ENCODE measurements around the gene KCNJ6.
A peak's percentile ranks its signal among the peaks of the same experiment; 100 is the strongest.

KCNJ6 gene

GRCh38 chr21:37916310-37917051, at the start of gene KCNJ6:
Gene KCNJ6, minus strand, starts transcription at chr21:37916457. Its CDS starts 75,775 bp downstream, at chr21:37840682.
- Histone ChIP-seq H3K27me3 (ENCODE audit: control insufficient read depth, insufficient read depth, low read length) (peaks cover 9% of the 10 kb centered on the region; the same call in 1 of the 2 replicates), H3K27ac (ENCODE audit: low read length) (no peak within 1 kb of the TSS), H3K4me3 (ENCODE audit: low read length) (peak within 1 kb of the TSS; percentile 41), H3K4me1 (ENCODE audit: control insufficient read depth, insufficient read depth, low read length) (peaks cover 4% of the 10 kb centered on the region; the same call in 1 of the 2 replicates), H3K36me3 (ENCODE audit: control insufficient read depth, insufficient read depth, low read length) (no peaks in the 10 kb centered on the region), H3K9me3 (ENCODE audit: control insufficient read depth, insufficient read depth, low read length) (no peaks in the 10 kb centered on the region)
- no peak for DNase-seq (ENCODE audit: low read depth, low spot score)
- WGBS (ENCODE audit: insufficient coverage, insufficient read length), result no CpG with 5 or more reads among the region's 56 CpGs

- no peaks in the 10 kb centered on the region for H3K27me3 ChIP-seq (ENCODE audit: control insufficient read depth, insufficient read depth, low read length)
- 0 out of 2 replicates have a peak, but pooled peaks cover 1% of the 10 kb centered on the region for H3K4me1 ChIP-seq (ENCODE audit: control insufficient read depth, insufficient read depth, low read length)
- DNase-seq (ENCODE audit: low read depth, low spot score), result no peak
- H3K27ac ChIP-seq (ENCODE audit: low read length), result no peak overlapping the region
- no peak overlapping the region for H3K4me3 ChIP-seq (ENCODE audit: low read length)
- H3K9me3 ChIP-seq (ENCODE audit: control insufficient read depth, insufficient read depth, low read length), result no peaks in the 10 kb centered on the region
- no peaks in the 10 kb centered on the region for H3K36me3 ChIP-seq (ENCODE audit: control insufficient read depth, insufficient read depth, low read length)
- no CpG with 5 or more reads among the region's 11 CpGs for WGBS (ENCODE audit: insufficient coverage, insufficient read length)
Observed at GRCh38 chr21:37965088-37965805, 49.0 kb upstream of the KCNJ6 start.

- DNase-seq (ENCODE audit: low read depth, low spot score), result no peak
- Histone ChIP-seq H3K27ac (ENCODE audit: low read length) (no peak overlapping the region), H3K27me3 (ENCODE audit: control insufficient read depth, insufficient read depth, low read length) (no peaks in the 10 kb centered on the region), H3K9me3 (ENCODE audit: control insufficient read depth, insufficient read depth, low read length) (no peaks in the 10 kb centered on the region), H3K4me1 (ENCODE audit: control insufficient read depth, insufficient read depth, low read length) (no peaks in the 10 kb centered on the region), H3K36me3 (ENCODE audit: control insufficient read depth, insufficient read depth, low read length) (no peaks in the 10 kb centered on the region), H3K4me3 (ENCODE audit: low read length) (no peak overlapping the region)
- WGBS (ENCODE audit: insufficient coverage, insufficient read length), result no CpG with 5 or more reads among the region's 3 CpGs
Observed at GRCh38 chr21:37958537-37958936, 42.3 kb upstream of the KCNJ6 start.

GRCh38 chr21:37956772-37957171, 40.5 kb upstream of the KCNJ6 start:
- Histone ChIP-seq H3K4me1 (ENCODE audit: control insufficient read depth, insufficient read depth, low read length) (no peaks in the 10 kb centered on the region), H3K36me3 (ENCODE audit: control insufficient read depth, insufficient read depth, low read length) (no peaks in the 10 kb centered on the region), H3K9me3 (ENCODE audit: control insufficient read depth, insufficient read depth, low read length) (no peaks in the 10 kb centered on the region), H3K27me3 (ENCODE audit: control insufficient read depth, insufficient read depth, low read length) (no peaks in the 10 kb centered on the region), H3K4me3 (ENCODE audit: low read length) (no peak overlapping the region), H3K27ac (ENCODE audit: low read length) (no peak overlapping the region)
- no peak for DNase-seq (ENCODE audit: low read depth, low spot score)
- no CpG with 5 or more reads among the region's 9 CpGs for WGBS (ENCODE audit: insufficient coverage, insufficient read length)

- Histone ChIP-seq H3K27me3 (ENCODE audit: control insufficient read depth, insufficient read depth, low read length) (no peaks in the 10 kb centered on the region), H3K27ac (ENCODE audit: low read length) (no peak overlapping the region), H3K4me3 (ENCODE audit: low read length) (no peak overlapping the region), H3K36me3 (ENCODE audit: control insufficient read depth, insufficient read depth, low read length) (no peaks in the 10 kb centered on the region), H3K4me1 (ENCODE audit: control insufficient read depth, insufficient read depth, low read length) (no peaks in the 10 kb centered on the region), H3K9me3 (ENCODE audit: control insufficient read depth, insufficient read depth, low read length) (no peaks in the 10 kb centered on the region)
- WGBS (ENCODE audit: insufficient coverage, insufficient read length), result no CpG with 5 or more reads among the region's 2 CpGs
- DNase-seq (ENCODE audit: low read depth, low spot score), result no peak
Observed at GRCh38 chr21:37945036-37945435, 28.8 kb upstream of the KCNJ6 start.

GRCh38 chr21:37944496-37944895, 28.2 kb upstream of the KCNJ6 start:
- no CpG with 5 or more reads among the region's 5 CpGs for WGBS (ENCODE audit: insufficient coverage, insufficient read length)
- no peaks in the 10 kb centered on the region for H3K4me1 ChIP-seq (ENCODE audit: control insufficient read depth, insufficient read depth, low read length)
- H3K9me3 ChIP-seq (ENCODE audit: control insufficient read depth, insufficient read depth, low read length), result no peaks in the 10 kb centered on the region
- H3K4me3 ChIP-seq (ENCODE audit: low read length), result no peak overlapping the region
- no peaks in the 10 kb centered on the region for H3K27me3 ChIP-seq (ENCODE audit: control insufficient read depth, insufficient read depth, low read length)
- H3K36me3 ChIP-seq (ENCODE audit: control insufficient read depth, insufficient read depth, low read length), result no peaks in the 10 kb centered on the region
- no peak overlapping the region for H3K27ac ChIP-seq (ENCODE audit: low read length)
- DNase-seq (ENCODE audit: low read depth, low spot score), result no peak

- no CpG with 5 or more reads among the region's 2 CpGs for WGBS (ENCODE audit: insufficient coverage, insufficient read length)
- no peak for DNase-seq (ENCODE audit: low read depth, low spot score)
- no peaks in the 10 kb centered on the region for H3K36me3 ChIP-seq (ENCODE audit: control insufficient read depth, insufficient read depth, low read length)
- no peaks in the 10 kb centered on the region for H3K27me3 ChIP-seq (ENCODE audit: control insufficient read depth, insufficient read depth, low read length)
- no peak overlapping the region for H3K4me3 ChIP-seq (ENCODE audit: low read length)
- no peak overlapping the region for H3K27ac ChIP-seq (ENCODE audit: low read length)
- no peaks in the 10 kb centered on the region for H3K9me3 ChIP-seq (ENCODE audit: control insufficient read depth, insufficient read depth, low read length)
- no peaks in the 10 kb centered on the region for H3K4me1 ChIP-seq (ENCODE audit: control insufficient read depth, insufficient read depth, low read length)
Observed at GRCh38 chr21:37940691-37941090, 24.4 kb upstream of the KCNJ6 start.

GRCh38 chr21:37939838-37940237, 23.6 kb upstream of the KCNJ6 start:
- H3K36me3 ChIP-seq (ENCODE audit: control insufficient read depth, insufficient read depth, low read length), result no peaks in the 10 kb centered on the region
- WGBS (ENCODE audit: insufficient coverage, insufficient read length), result no CpG with 5 or more reads among the region's 4 CpGs
- H3K27me3 ChIP-seq (ENCODE audit: control insufficient read depth, insufficient read depth, low read length), result no peaks in the 10 kb centered on the region
- DNase-seq (ENCODE audit: low read depth, low spot score), result no peak
- H3K27ac ChIP-seq (ENCODE audit: low read length), result no peak overlapping the region
- H3K4me1 ChIP-seq (ENCODE audit: control insufficient read depth, insufficient read depth, low read length), result no peaks in the 10 kb centered on the region
- no peak overlapping the region for H3K4me3 ChIP-seq (ENCODE audit: low read length)
- H3K9me3 ChIP-seq (ENCODE audit: control insufficient read depth, insufficient read depth, low read length), result no peaks in the 10 kb centered on the region

GRCh38 chr21:37939251-37939650, 23.0 kb upstream of the KCNJ6 start:
- no peak for DNase-seq (ENCODE audit: low read depth, low spot score)
- no peaks in the 10 kb centered on the region for H3K9me3 ChIP-seq (ENCODE audit: control insufficient read depth, insufficient read depth, low read length)
- no peaks in the 10 kb centered on the region for H3K4me1 ChIP-seq (ENCODE audit: control insufficient read depth, insufficient read depth, low read length)
- no peak overlapping the region for H3K4me3 ChIP-seq (ENCODE audit: low read length)
- WGBS (ENCODE audit: insufficient coverage, insufficient read length), result no CpG with 5 or more reads among the region's 4 CpGs
- H3K36me3 ChIP-seq (ENCODE audit: control insufficient read depth, insufficient read depth, low read length), result no peaks in the 10 kb centered on the region
- no peaks in the 10 kb centered on the region for H3K27me3 ChIP-seq (ENCODE audit: control insufficient read depth, insufficient read depth, low read length)
- no peak overlapping the region for H3K27ac ChIP-seq (ENCODE audit: low read length)

GRCh38 chr21:37937668-37938067, 21.4 kb upstream of the KCNJ6 start:
- no CpG with 5 or more reads among the region's 9 CpGs for WGBS (ENCODE audit: insufficient coverage, insufficient read length)
- H3K36me3 ChIP-seq (ENCODE audit: control insufficient read depth, insufficient read depth, low read length), result no peaks in the 10 kb centered on the region
- no peaks in the 10 kb centered on the region for H3K9me3 ChIP-seq (ENCODE audit: control insufficient read depth, insufficient read depth, low read length)
- H3K4me3 ChIP-seq (ENCODE audit: low read length), result no peak overlapping the region
- H3K4me1 ChIP-seq (ENCODE audit: control insufficient read depth, insufficient read depth, low read length), result no peaks in the 10 kb centered on the region
- H3K27ac ChIP-seq (ENCODE audit: low read length), result no peak overlapping the region
- H3K27me3 ChIP-seq (ENCODE audit: control insufficient read depth, insufficient read depth, low read length), result no peaks in the 10 kb centered on the region
- no peak for DNase-seq (ENCODE audit: low read depth, low spot score)
